Occipital lobe (tissue), 3 donors: Measurements from ENCODE around the gene IL23A. TPM values are rescaled to one million over a fixed set of nuclear protein-coding genes. Genes with fewer than 3 reads are reported as not detected.

Experiments used
- DNase-seq: peaks from one replicate; lab custom pipeline; 2025; lab: John Stamatoyannopoulos, UW
- small RNA-seq: library from RNA; depleted of rRNA; stranded (forward); fragments of <200 nt; gene quantifications from one replicate; pipeline ENCODE3, GENCODE V24; 2014
- total RNA-seq: library from RNA; depleted of rRNA; stranded (reverse); fragments of >200 nt; gene quantifications from one replicate; pipeline ENCODE4 v1.2.3, GENCODE V29; 2014

Gene IL23A
- total RNA-seq, 1 donor from 2014 or later: not detected

GRCh38 chr12:56361487-56362129, 22.9 kb downstream of the IL23A start:
- no peak for DNase-seq

GRCh38 chr12:56362130-56363059, 23.7 kb downstream of the IL23A start, which contains the start of gene APOF:
APOF (minus strand) TSS chr12:56362857; CDS start chr12:56362745, 112 bp downstream.
- no peak for DNase-seq

GRCh38 chr12:56366948-56367347, 28.3 kb downstream of the IL23A start:
- no peak for DNase-seq

GRCh38 chr12:56373515-56373914, 34.8 kb downstream of the IL23A start:
- no peak for DNase-seq

- no peak for DNase-seq
Observed at GRCh38 chr12:56374726-56375597, 36.3 kb downstream of the IL23A start.

- DNase-seq: no peak
Observed at GRCh38 chr12:56375598-56376434, 37.1 kb downstream of the IL23A start.

GRCh38 chr12:56377310-56377988, 38.8 kb downstream of the IL23A start:
- no peak for DNase-seq

GRCh38 chr12:56377989-56378316, 39.3 kb downstream of the IL23A start:
- no peak for DNase-seq

- DNase-seq: no peak
Observed at GRCh38 chr12:56382611-56383010, 43.9 kb downstream of the IL23A start.

GRCh38 chr12:56385873-56386272, 47.2 kb downstream of the IL23A start:
- DNase-seq: no peak

GRCh38 chr12:56387152-56387736, 48.6 kb downstream of the IL23A start:
- DNase-seq: no peak

GRCh38 chr12:56389412-56389811, 50.7 kb downstream of the IL23A start:
- DNase-seq: no peak

Small RNAs within 50 kb of the gene (small RNA-seq; reads per million reads assigned to genes)
- not detected for gene RNU7-40P

Other genes starting within 250 kb of the IL23A start
- gene PA2G4, start 234.3 kb upstream of the IL23A start, total RNA-seq: 64.9 TPM
- gene RPL41, start 222.3 kb upstream of the IL23A start, total RNA-seq: 1,070 TPM
- 10.6 TPM for gene ZC3H10, start 220.6 kb upstream of the IL23A start, total RNA-seq
- gene ESYT1, start 210.6 kb upstream of the IL23A start, total RNA-seq: 21.8 TPM
- 77.0 TPM for gene MYL6B, start 186.3 kb upstream of the IL23A start, total RNA-seq
- gene MYL6, start 180.5 kb upstream of the IL23A start, total RNA-seq: 417 TPM
- 80.6 TPM for gene SMARCC2, start 149.4 kb upstream of the IL23A start, total RNA-seq
- gene RNF41, start 117.0 kb upstream of the IL23A start, total RNA-seq: 78.1 TPM
- gene NABP2, start 114.5 kb upstream of the IL23A start, total RNA-seq: 20.1 TPM
- gene SLC39A5, start 108.8 kb upstream of the IL23A start, total RNA-seq: not detected
- gene ANKRD52, start 80.5 kb upstream of the IL23A start, total RNA-seq: 9.2 TPM
- 12.9 TPM for gene COQ10A, start 71.9 kb upstream of the IL23A start, total RNA-seq
- 90.9 TPM for gene CS, start 38.6 kb upstream of the IL23A start, total RNA-seq
- gene CNPY2, start 22.9 kb upstream of the IL23A start, total RNA-seq: 40.4 TPM
- gene PAN2, start 4.9 kb upstream of the IL23A start, total RNA-seq: 29.9 TPM
- gene STAT2, start 21.2 kb downstream of the IL23A start, total RNA-seq: 84.4 TPM
- not detected for gene APOF, start 24.0 kb downstream of the IL23A start, total RNA-seq
- 10.9 TPM for gene TIMELESS, start 110.5 kb downstream of the IL23A start, total RNA-seq
- gene MIP, start 115.8 kb downstream of the IL23A start, total RNA-seq: 0.62 TPM
- gene SPRYD4, start 129.7 kb downstream of the IL23A start, total RNA-seq: 1.6 TPM
- gene GLS2, start 149.3 kb downstream of the IL23A start, total RNA-seq: 5.9 TPM
- gene RBMS2, start 182.9 kb downstream of the IL23A start, total RNA-seq: 3.0 TPM